ENCODE measurements around the gene CHRNE. TPM values are rescaled to one million over a fixed set of nuclear protein-coding genes. Genes with fewer than 3 reads are reported as not detected.

The CHRNE gene
- total and polyA plus RNA-seq, 2 of the 13 experiments (the other 11 are each of a cell fraction or from before 2014, with no cell fraction given) = 0.53 to 0.59 TPM

DNA sequence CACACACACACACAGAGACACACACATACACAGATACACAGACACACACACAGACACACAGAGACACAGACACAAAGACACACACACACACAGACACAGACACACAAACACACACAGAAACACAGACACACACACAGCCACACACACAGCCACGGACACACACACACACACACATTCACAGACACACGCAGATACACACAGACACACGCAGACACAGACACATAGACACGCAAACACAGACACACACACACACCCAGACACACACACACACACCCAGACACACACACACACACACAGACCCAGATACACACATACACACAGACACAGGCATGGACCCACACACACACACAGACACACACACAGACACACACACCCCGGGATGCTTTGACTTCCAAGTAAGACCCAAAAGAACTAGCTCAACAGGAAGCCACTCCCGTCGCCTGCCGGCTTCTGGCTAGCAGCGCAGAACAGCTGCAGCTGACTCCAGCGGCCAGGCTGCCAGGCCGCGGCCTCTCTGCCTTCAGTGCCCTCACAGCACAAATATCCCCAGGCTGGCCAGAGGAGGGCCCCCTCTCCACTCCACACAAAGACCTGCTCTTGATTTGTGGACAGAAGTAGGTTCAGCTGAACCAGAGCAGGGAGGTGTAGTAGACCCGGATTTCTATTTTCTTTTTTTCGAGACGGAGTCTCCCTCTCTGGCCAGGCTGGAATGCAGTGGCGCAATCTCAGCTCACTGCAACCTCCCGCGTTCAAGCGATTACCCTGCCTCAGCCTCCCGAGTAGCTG, 6.0 kb upstream of the CHRNE start (continued):
- TF ChIP-seq KMT2A (CRISPR knock-in tag; IDR thresholded peaks at IDR 0.05) (0 out of 2 replicates have a peak, but pooled peaks have one; percentile 7), ESRRA (CRISPR knock-in tag; IDR thresholded peaks at IDR 0.05; ENCODE audit: low read depth) (peak; percentile 30; the same call in 1 of the 2 replicates), SIN3A (IDR thresholded peaks at IDR 0.05; ENCODE audit: borderline replicate concordance, low read depth, low read length) (peak; percentile 78; the same call in 1 of the 2 replicates), ZNF780A (CRISPR knock-in tag; IDR thresholded peaks at IDR 0.05) (0 out of 2 replicates have a peak, but pooled peaks have one; percentile 70), HDAC2 (CRISPR knock-in tag; IDR thresholded peaks at IDR 0.05) (0 out of 2 replicates have a peak, but pooled peaks have one; percentile 23), HES4 (CRISPR knock-in tag; IDR thresholded peaks at IDR 0.05; ENCODE audit: borderline replicate concordance) (no peak), KLF6 (CRISPR knock-in tag; IDR thresholded peaks at IDR 0.05) (no peak), ZNF652 (CRISPR knock-in tag; IDR thresholded peaks at IDR 0.05; ENCODE audit: borderline replicate concordance, low read depth) (peak; percentile 38; the same call in 1 of the 2 replicates), ZNF766 (CRISPR knock-in tag; IDR thresholded peaks at IDR 0.05; ENCODE audit: borderline replicate concordance) (0 out of 2 replicates have a peak, but pooled peaks have one; percentile 28), ZNF431 (CRISPR knock-in tag; IDR thresholded peaks at IDR 0.05; ENCODE audit: borderline replicate concordance, low read depth) (no peak), RFXANK (CRISPR knock-in tag; IDR thresholded peaks at IDR 0.05) (no peak), IRF2 (CRISPR knock-in tag; IDR thresholded peaks at IDR 0.05) (peak; percentile 29; the same call in 1 of the 2 replicates), NR2C2 (CRISPR knock-in tag; IDR thresholded peaks at IDR 0.05; ENCODE audit: borderline replicate concordance) (no peak), KLF9 (CRISPR knock-in tag; IDR thresholded peaks at IDR 0.05; ENCODE audit: low read depth) (no peak), TCF7L2 (IDR thresholded peaks at IDR 0.05; ENCODE audit: low read depth, low read length) (no peak), ZNF850 (CRISPR knock-in tag; conservative IDR thresholded peaks at IDR 0.05) (no peak), ZNF264 (CRISPR knock-in tag; IDR thresholded peaks at IDR 0.05) (peak; percentile 26; the same call in 1 of the 2 replicates), KDM2A (CRISPR knock-in tag; IDR thresholded peaks at IDR 0.05; ENCODE audit: borderline replicate concordance, low read depth) (0 out of 2 replicates have a peak, but pooled peaks have one; percentile 40)
- TF ChIP-seq, protein P1, sequence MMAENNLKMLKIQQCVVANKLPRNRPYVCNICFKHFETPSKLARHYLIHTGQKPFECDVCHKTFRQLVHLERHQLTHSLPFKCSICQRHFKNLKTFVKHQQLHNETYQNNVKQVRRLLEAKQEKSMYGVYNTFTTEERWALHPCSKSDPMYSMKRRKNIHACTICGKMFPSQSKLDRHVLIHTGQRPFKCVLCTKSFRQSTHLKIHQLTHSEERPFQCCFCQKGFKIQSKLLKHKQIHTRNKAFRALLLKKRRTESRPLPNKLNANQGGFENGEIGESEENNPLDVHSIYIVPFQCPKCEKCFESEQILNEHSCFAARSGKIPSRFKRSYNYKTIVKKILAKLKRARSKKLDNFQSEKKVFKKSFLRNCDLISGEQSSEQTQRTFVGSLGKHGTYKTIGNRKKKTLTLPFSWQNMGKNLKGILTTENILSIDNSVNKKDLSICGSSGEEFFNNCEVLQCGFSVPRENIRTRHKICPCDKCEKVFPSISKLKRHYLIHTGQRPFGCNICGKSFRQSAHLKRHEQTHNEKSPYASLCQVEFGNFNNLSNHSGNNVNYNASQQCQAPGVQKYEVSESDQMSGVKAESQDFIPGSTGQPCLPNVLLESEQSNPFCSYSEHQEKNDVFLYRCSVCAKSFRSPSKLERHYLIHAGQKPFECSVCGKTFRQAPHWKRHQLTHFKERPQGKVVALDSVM (CRISPR knock-in tag; IDR thresholded peaks at IDR 0.05) = peak; percentile 71
- TF ChIP-seq, protein P2, sequence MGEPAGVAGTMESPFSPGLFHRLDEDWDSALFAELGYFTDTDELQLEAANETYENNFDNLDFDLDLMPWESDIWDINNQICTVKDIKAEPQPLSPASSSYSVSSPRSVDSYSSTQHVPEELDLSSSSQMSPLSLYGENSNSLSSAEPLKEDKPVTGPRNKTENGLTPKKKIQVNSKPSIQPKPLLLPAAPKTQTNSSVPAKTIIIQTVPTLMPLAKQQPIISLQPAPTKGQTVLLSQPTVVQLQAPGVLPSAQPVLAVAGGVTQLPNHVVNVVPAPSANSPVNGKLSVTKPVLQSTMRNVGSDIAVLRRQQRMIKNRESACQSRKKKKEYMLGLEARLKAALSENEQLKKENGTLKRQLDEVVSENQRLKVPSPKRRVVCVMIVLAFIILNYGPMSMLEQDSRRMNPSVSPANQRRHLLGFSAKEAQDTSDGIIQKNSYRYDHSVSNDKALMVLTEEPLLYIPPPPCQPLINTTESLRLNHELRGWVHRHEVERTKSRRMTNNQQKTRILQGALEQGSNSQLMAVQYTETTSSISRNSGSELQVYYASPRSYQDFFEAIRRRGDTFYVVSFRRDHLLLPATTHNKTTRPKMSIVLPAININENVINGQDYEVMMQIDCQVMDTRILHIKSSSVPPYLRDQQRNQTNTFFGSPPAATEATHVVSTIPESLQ (CRISPR knock-in tag; conservative IDR thresholded peaks at IDR 0.05) = no peak
- TF ChIP-seq, protein P3, sequence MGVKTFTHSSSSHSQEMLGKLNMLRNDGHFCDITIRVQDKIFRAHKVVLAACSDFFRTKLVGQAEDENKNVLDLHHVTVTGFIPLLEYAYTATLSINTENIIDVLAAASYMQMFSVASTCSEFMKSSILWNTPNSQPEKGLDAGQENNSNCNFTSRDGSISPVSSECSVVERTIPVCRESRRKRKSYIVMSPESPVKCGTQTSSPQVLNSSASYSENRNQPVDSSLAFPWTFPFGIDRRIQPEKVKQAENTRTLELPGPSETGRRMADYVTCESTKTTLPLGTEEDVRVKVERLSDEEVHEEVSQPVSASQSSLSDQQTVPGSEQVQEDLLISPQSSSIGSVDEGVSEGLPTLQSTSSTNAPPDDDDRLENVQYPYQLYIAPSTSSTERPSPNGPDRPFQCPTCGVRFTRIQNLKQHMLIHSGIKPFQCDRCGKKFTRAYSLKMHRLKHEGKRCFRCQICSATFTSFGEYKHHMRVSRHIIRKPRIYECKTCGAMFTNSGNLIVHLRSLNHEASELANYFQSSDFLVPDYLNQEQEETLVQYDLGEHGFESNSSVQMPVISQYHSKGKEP (CRISPR knock-in tag; IDR thresholded peaks at IDR 0.05) = no peak
- TF ChIP-seq, protein P4, sequence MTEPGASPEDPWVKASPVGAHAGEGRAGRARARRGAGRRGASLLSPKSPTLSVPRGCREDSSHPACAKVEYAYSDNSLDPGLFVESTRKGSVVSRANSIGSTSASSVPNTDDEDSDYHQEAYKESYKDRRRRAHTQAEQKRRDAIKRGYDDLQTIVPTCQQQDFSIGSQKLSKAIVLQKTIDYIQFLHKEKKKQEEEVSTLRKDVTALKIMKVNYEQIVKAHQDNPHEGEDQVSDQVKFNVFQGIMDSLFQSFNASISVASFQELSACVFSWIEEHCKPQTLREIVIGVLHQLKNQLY (CRISPR knock-in tag; IDR thresholded peaks at IDR 0.05) = no peak
